Vagina (tissue), 2 donors: ENCODE measurements around the gene SMC6. TPM values are rescaled to one million over a fixed set of nuclear protein-coding genes. Genes with fewer than 3 reads are reported as not detected.

Experiments
- DNase-seq, 2 donors: peaks; one replicate each; pipeline ENCODE4 v3.0.0-alpha.2; 2017; ENCODE audit errors: extremely low spot score in 2 of 2
- H3K27ac ChIP-seq: fragments of 200-600 bp; sonication (generic); one replicate; pipeline ENCODE4 v1.5.1; 2019
- H3K27me3 ChIP-seq: fragments of 200-600 bp; sonication (generic); one replicate; pipeline ENCODE4 v1.5.1; 2019
- H3K36me3 ChIP-seq, 2 donors: fragments of 200-600 bp; sonication (generic); one replicate each; pipeline ENCODE4 v1.5.1; 2017 to 2019
- H3K4me1 ChIP-seq: fragments of 200-600 bp; sonication (generic); one replicate; pipeline ENCODE4 v1.5.1; 2019
- H3K4me3 ChIP-seq, 2 donors: fragments of 200-600 bp; sonication (generic); 1 replicate in 1 of 2; 2 replicates in 1 of 2; pipeline ENCODE4 v1.5.1; 2016 to 2019
- H3K9me3 ChIP-seq: fragments of 200-600 bp; sonication (generic); one replicate; pipeline ENCODE4 v1.5.1; 2019
- CTCF ChIP-seq, 3 experiments: fragments of 450-650 bp in 2 of 3; fragments of 200-600 bp in 1 of 3; sonication (generic) in 1 of 3; IDR thresholded peaks; one replicate each; pipeline ENCODE4 v1.5.1; 2017 to 2019; ENCODE audit warnings: antibody characterized with exemption in 3 of 3, mild to moderate bottlenecking in 2 of 3, moderate library complexity in 2 of 3
- POLR2A ChIP-seq, 2 donors: fragments of 450-650 bp; IDR thresholded peaks; one replicate each; pipeline ENCODE4 v1.6.1; 2017; ENCODE audit warnings: antibody characterized with exemption in 2 of 2, mild to moderate bottlenecking in 2 of 2, moderate library complexity in 2 of 2
- POLR2AphosphoS5 ChIP-seq, 2 donors: sonication (generic); formaldehyde crosslinking; IDR thresholded peaks; one replicate each; pipeline ENCODE4 v1.9.0; 2017; ENCODE audit warnings: antibody characterized with exemption in 2 of 2, mild to moderate bottlenecking in 2 of 2, low read depth in 1 of 2; ENCODE audit not compliant: insufficient read depth in 1 of 2
- intact Hi-C: fragments of 100-400 bp; cut with DNase I; formaldehyde crosslinking; loops from one replicate; pipeline ENCODE4 v1.15.1; 2023
- total RNA-seq: library from RNA; depleted of rRNA; stranded (reverse); fragments of >200 nt; gene quantifications from one replicate; pipeline ENCODE4 v1.2.3, GENCODE V29; 2016

Gene SMC6
- total RNA-seq, 1 donor from 2014 or later, result 33.6 TPM

GRCh38 chr2:17780546-17780945 is 26.9 kb upstream of the SMC6 start:
- no peak for DNase-seq
- Histone ChIP-seq H3K4me3 (no peak overlapping the region), H3K36me3 (peaks cover 0 to 14% of the 10 kb centered on the region in 2 donors), H3K9me3 (no peaks in the 10 kb centered on the region), H3K27me3 (no peaks in the 10 kb centered on the region), H3K27ac (no peak overlapping the region), H3K4me1 (no peaks in the 10 kb centered on the region)
- intact Hi-C loops, result no loop called here
- TF ChIP-seq CTCF (IDR thresholded peaks at IDR 0.05), result no peak
- TF ChIP-seq POLR2A (IDR thresholded peaks at IDR 0.05), result no peak
- TF ChIP-seq POLR2AphosphoS5 (IDR thresholded peaks at IDR 0.05; ENCODE audit: insufficient read depth in 1 of 2, low read depth in 1 of 2), result no peak

GRCh38 chr2:17772532-17772931 is 18.9 kb upstream of the SMC6 start:
- TF ChIP-seq POLR2AphosphoS5 (IDR thresholded peaks at IDR 0.05; ENCODE audit: insufficient read depth in 1 of 2, low read depth in 1 of 2) (no peak), CTCF (IDR thresholded peaks at IDR 0.05) (no peak), POLR2A (IDR thresholded peaks at IDR 0.05) (no peak)
- Histone ChIP-seq H3K27me3 (no peaks in the 10 kb centered on the region), H3K4me1 (no peaks in the 10 kb centered on the region), H3K27ac (no peak overlapping the region), H3K9me3 (no peaks in the 10 kb centered on the region), H3K36me3 (peaks cover 0 to 5% of the 10 kb centered on the region in 2 donors), H3K4me3 (no peak overlapping the region)
- no peak for DNase-seq
- intact Hi-C loops, result no loop called here

- Histone ChIP-seq H3K4me1 (no peaks in the 10 kb centered on the region), H3K4me3 (no peak overlapping the region), H3K27me3 (no peaks in the 10 kb centered on the region), H3K9me3 (no peaks in the 10 kb centered on the region), H3K27ac (no peak overlapping the region), H3K36me3 (peaks cover 0 to 5% of the 10 kb centered on the region in 2 donors)
- TF ChIP-seq CTCF (IDR thresholded peaks at IDR 0.05) (no peak), POLR2AphosphoS5 (IDR thresholded peaks at IDR 0.05; ENCODE audit: insufficient read depth in 1 of 2, low read depth in 1 of 2) (no peak), POLR2A (IDR thresholded peaks at IDR 0.05) (no peak)
- no peak for DNase-seq
- intact Hi-C loops, result no loop called here
Observed at GRCh38 chr2:17771956-17772355, 18.3 kb upstream of the SMC6 start.

- Histone ChIP-seq H3K27me3 (no peaks in the 10 kb centered on the region), H3K4me3 (no peak overlapping the region), H3K27ac (no peak overlapping the region), H3K9me3 (no peaks in the 10 kb centered on the region), H3K4me1 (no peaks in the 10 kb centered on the region), H3K36me3 (peaks cover 0 to 5% of the 10 kb centered on the region in 2 donors)
- intact Hi-C loops, result no loop called here
- DNase-seq, result no peak
- TF ChIP-seq POLR2AphosphoS5 (IDR thresholded peaks at IDR 0.05; ENCODE audit: insufficient read depth in 1 of 2, low read depth in 1 of 2) (no peak), CTCF (IDR thresholded peaks at IDR 0.05) (no peak), POLR2A (IDR thresholded peaks at IDR 0.05) (no peak)
Observed at GRCh38 chr2:17768894-17769293, 15.3 kb upstream of the SMC6 start.

GRCh38 chr2:17765398-17765797 is 11.8 kb upstream of the SMC6 start:
- no peaks in the 10 kb centered on the region for H3K9me3 ChIP-seq
- DNase-seq, result no peak
- no peaks in the 10 kb centered on the region for H3K4me1 ChIP-seq
- intact Hi-C loops, result no loop called here
- H3K36me3 ChIP-seq, result no peaks in the 10 kb centered on the region
- no peak for TF ChIP-seq CTCF (IDR thresholded peaks at IDR 0.05)
- TF ChIP-seq POLR2A (IDR thresholded peaks at IDR 0.05), result no peak
- TF ChIP-seq POLR2AphosphoS5 (IDR thresholded peaks at IDR 0.05; ENCODE audit: insufficient read depth in 1 of 2, low read depth in 1 of 2), result no peak
- H3K4me3 ChIP-seq, result no peak overlapping the region
- H3K27me3 ChIP-seq, result no peaks in the 10 kb centered on the region
- no peak overlapping the region for H3K27ac ChIP-seq
